K562 (cell line): ENCODE data around the gene UBA1. TPM values are rescaled to one million over a fixed set of nuclear protein-coding genes. Genes with fewer than 3 reads are reported as not detected.

ENCODE experiments used
- ATAC-seq: fragments of 200-7000 bp; cut with Tn5 transposase; 3 replicates; pipeline ENCODE4 v1.9.1; 2020; ENCODE audit warnings: moderate library complexity
- BruUV-seq: library from RNA; stranded (reverse); fragments of 400-500 nt; replicated peaks from 2 replicates; lab custom pipeline; 2021; lab: Mats Ljungman, UMichigan
- CTCF ChIA-PET: fragments of 300-600 bp; formaldehyde crosslinking; extraction: SDS; loops from one replicate; lab custom pipeline; 2021; ENCODE audit warnings: low intra/inter-chr PET ratio; lab: Yijun Ruan, JAX
- POLR2A ChIA-PET: fragments of 300-600, 350-650 bp; sonication (Branson Sonifier 250); formaldehyde crosslinking; extraction: SDS; loops from one replicate; lab custom pipeline; 2021; ENCODE audit warnings: antibody characterized with exemption, inconsistent platforms; lab: Yijun Ruan, JAX
- DNase-seq, 4 experiments: peaks; one replicate each; pipeline versions ENCODE4 v3.0.0 to v3.0.0-alpha.2; 2011 to 2018; ENCODE audit warnings: low spot score in 3 of 4, mixed read lengths in 3 of 4; ENCODE audit errors: extremely low read depth in 1 of 4
- FAIRE-seq: peaks from 2 replicates; lab custom pipeline; 2011; peaks lifted over from hg19 to GRCh38; lab: Jason Lieb, UNC
- H2AFZ ChIP-seq: 2 replicates; pipeline ENCODE4 v1.6.0; 2011; ENCODE audit warnings: low read depth, low read length, control low read depth, inconsistent platforms
- H3K27ac ChIP-seq: fragments of 200-600 bp; 3 replicates; pipeline ENCODE4 v1.8.0; 2011; ENCODE audit warnings: low read depth, mild to moderate bottlenecking, control low read depth, inconsistent platforms, low read length, moderate library complexity, mixed read lengths; ENCODE audit errors: extremely low read depth
- H3K27me3 ChIP-seq, 2 experiments: fragments of 300-600 bp in 1 of 2; 2 replicates in 1 of 2; 3 replicates in 1 of 2; pipeline versions ENCODE4 v1.6.0 to v1.8.0; 2011; ENCODE audit warnings: inconsistent platforms in 2 of 2, low read length in 2 of 2, mild to moderate bottlenecking in 1 of 2, mixed read lengths in 1 of 2, moderate library complexity in 1 of 2; ENCODE audit not compliant: control insufficient read depth in 2 of 2, insufficient read depth in 2 of 2
- H3K36me3 ChIP-seq: fragments of 300-600 bp; 3 replicates; pipeline ENCODE4 v1.8.0; 2011; ENCODE audit warnings: mild to moderate bottlenecking, low read length, inconsistent platforms; ENCODE audit not compliant: control insufficient read depth, insufficient read depth
- H3K4me1 ChIP-seq, 2 experiments: fragments of 200-600 bp in 1 of 2; replicated peaks in 1 of 2; 2 replicates in 1 of 2; 3 replicates in 1 of 2; pipeline versions ENCODE4 v1.5.1 to v1.8.0; 2011; ENCODE audit warnings: inconsistent platforms in 2 of 2, low read length in 2 of 2, mild to moderate bottlenecking in 1 of 2, mixed read lengths in 1 of 2, moderate library complexity in 1 of 2; ENCODE audit not compliant: control insufficient read depth in 2 of 2, insufficient read depth in 2 of 2
- H3K4me2 ChIP-seq: 2 replicates; pipeline ENCODE4 v1.6.1; 2011; ENCODE audit warnings: low read length, control low read depth, inconsistent platforms, mixed read lengths; ENCODE audit not compliant: insufficient read depth
- H3K4me3 ChIP-seq: fragments of 200-600 bp; sonication (generic), shearing (Covaris generic); 2 replicates; pipeline ENCODE4 v1.5.1; 2016; ENCODE audit warnings: control low read depth, inconsistent platforms
- H3K79me2 ChIP-seq: fragments of 200-600 bp; 3 replicates; pipeline ENCODE4 v1.8.0; 2011; ENCODE audit warnings: low read length, inconsistent platforms; ENCODE audit not compliant: control insufficient read depth, insufficient read depth
- H3K9ac ChIP-seq, 2 experiments: 2 replicates each; pipeline versions ENCODE4 v1.6.0 to v1.6.1; 2011; ENCODE audit warnings: low read depth in 2 of 2, low read length in 2 of 2, control low read depth in 1 of 2, inconsistent platforms in 1 of 2, mild to moderate bottlenecking in 1 of 2, mixed read lengths in 1 of 2; ENCODE audit not compliant: insufficient read depth in 1 of 2
- H3K9me1 ChIP-seq: one replicate; pipeline ENCODE4 v1.6.0; 2011; ENCODE audit warnings: inconsistent platforms, mild to moderate bottlenecking, low read length, moderate library complexity; ENCODE audit not compliant: control insufficient read depth, insufficient read depth
- H3K9me3 ChIP-seq: replicated peaks from 2 replicates; pipeline ENCODE4 v1.5.1; 2011; ENCODE audit warnings: low read depth, low read length, inconsistent platforms; ENCODE audit not compliant: control insufficient read depth, insufficient read depth
- H4K20me1 ChIP-seq: replicated peaks from 2 replicates; pipeline ENCODE4 v1.6.1; 2011; ENCODE audit warnings: low read length, inconsistent platforms, mixed read lengths; ENCODE audit not compliant: control insufficient read depth, insufficient read depth
- CBX1 ChIP-seq: sonication (generic); IDR thresholded peaks from 2 replicates; pipeline ENCODE4 v1.6.1; 2016; ENCODE audit warnings: antibody characterized with exemption, low read depth, mild to moderate bottlenecking
- DNMT1 ChIP-seq: fragments of 450-650 bp; IDR thresholded peaks from 2 replicates; pipeline ENCODE4 v1.6.1; 2016; ENCODE audit warnings: antibody characterized with exemption, mild to moderate bottlenecking
- FOXJ2 ChIP-seq: fragments of 200-800 bp; sonication (Bioruptor generic); IDR thresholded peaks from 2 replicates; pipeline ENCODE4 v1.6.1; 2016; ENCODE audit warnings: missing genetic modification characterization, missing compliant biosample characterization
- HOXB6 ChIP-seq: fragments of 250-450 bp; sonication (Bioruptor Pico); IDR thresholded peaks from 2 replicates; pipeline ENCODE4 v1.5.1; 2022; ENCODE audit warnings: mild to moderate bottlenecking, borderline replicate concordance
- MTF1 ChIP-seq: fragments of 250-450 bp; sonication (Bioruptor Pico); IDR thresholded peaks from 2 replicates; pipeline ENCODE4 v1.9.0; 2021; ENCODE audit warnings: moderate library complexity, mild to moderate bottlenecking, inconsistent platforms, borderline replicate concordance
- POLR2G ChIP-seq: fragments of 200-400 bp; formaldehyde crosslinking; IDR thresholded peaks from 2 replicates; pipeline ENCODE4 v1.6.1; 2017; ENCODE audit warnings: low read depth, mild to moderate bottlenecking, antibody characterized with exemption, low read length, moderate library complexity
- RAD21 ChIP-seq, 2 experiments: fragments of 250-450 bp in 1 of 2; fragments of 450-650 bp in 1 of 2; sonication (Bioruptor Pico) in 1 of 2; formaldehyde crosslinking in 1 of 2; IDR thresholded peaks in 1 of 2; conservative IDR thresholded peaks in 1 of 2; 2 replicates each; pipeline versions ENCODE4 v1.4.0 to v1.8.0; 2020 to 2022; ENCODE audit warnings: mild to moderate bottlenecking in 2 of 2, moderate library complexity in 1 of 2
- TAF9B ChIP-seq: fragments of 450-650 bp; IDR thresholded peaks from 2 replicates; pipeline ENCODE4 v1.6.1; 2018; ENCODE audit warnings: mild to moderate bottlenecking; ENCODE audit not compliant: partially characterized antibody
- ZNF217 ChIP-seq: sonication (generic); formaldehyde crosslinking; IDR thresholded peaks from 2 replicates; pipeline ENCODE4 v1.8.0; 2022; ENCODE audit warnings: mild to moderate bottlenecking, missing genetic modification reagents
- ZNF41 ChIP-seq: fragments of 250-450 bp; sonication (Bioruptor Pico); conservative IDR thresholded peaks from 2 replicates; pipeline ENCODE4 v1.4.0; 2020; ENCODE audit warnings: mild to moderate bottlenecking
- ZNF584 ChIP-seq: fragments of 200-800 bp; sonication (Bioruptor generic); IDR thresholded peaks from 2 replicates; pipeline ENCODE4 v1.6.1; 2016; ENCODE audit warnings: low read depth, mild to moderate bottlenecking, missing genetic modification characterization, missing compliant biosample characterization
- WGBS: fragments of 100-300 bp; shearing (Covaris generic); methylation state at CpG from one replicate; pipeline ENCODE4 v1.1.6; 2016; ENCODE audit warnings: low coverage, mixed read lengths; ENCODE audit not compliant: insufficient coverage; ENCODE audit errors: missing lambda C conversion rate; 5-methylcytosine and 5-hydroxymethylcytosine counted together
- in situ Hi-C: fragments of 300-500 bp; cut with MboI; formaldehyde crosslinking; loops from 4 replicates; pipeline ENCODE4 v1.15.0; 2018; ENCODE audit warnings: inconsistent platforms, mixed read lengths
- intact Hi-C: fragments of 100-400 bp; cut with micrococcal nuclease; formaldehyde crosslinking; loops from 2 replicates; pipeline ENCODE4 v1.14.2; 2022
- polyA plus RNA-seq, 8 experiments: library from polyadenylated mRNA; depleted of rRNA in 4 of 8; stranded (reverse) in 5 of 8; unstranded in 3 of 8; fragments of >200 nt; fragmentation: Nextera tagmentation in 2 of 8; fragmentation: Illumina TruSeq in 1 of 8; extraction: Ambion mirVana in 2 of 8; extraction: Trizol in 1 of 8; gene quantifications; 2 replicates each; pipeline versions ENCODE4 v1.2.1 to v1.2.3, GENCODE V29; 2011 to 2014; ENCODE audit warnings: inconsistent platforms in 1 of 8, missing spikeins in 1 of 8
- total RNA-seq, 7 experiments: library from RNA; depleted of rRNA in 6 of 7; stranded (reverse); fragments of >200 nt in 6 of 7; fragmentation: Illumina TruSeq in 2 of 7; extraction: Trizol in 2 of 7; gene quantifications; 2 replicates each; pipeline versions ENCODE4 v1.2.1 to v1.2.3, GENCODE V29; 2011 to 2021; ENCODE audit warnings: low replicate concordance in 1 of 7
- TF ChIP-seq, protein P1 (sequence below): fragments of 250-450 bp; sonication (Bioruptor Pico); IDR thresholded peaks from 2 replicates; pipeline ENCODE4 v1.5.1; 2021; ENCODE audit warnings: mild to moderate bottlenecking

UBA1 gene
- total and polyA plus RNA-seq, 9 of the 15 experiments (the other 6 are each of a cell fraction or from before 2014, with no cell fraction given) = 32.0 to 174 (median 93.6) TPM

DNA sequence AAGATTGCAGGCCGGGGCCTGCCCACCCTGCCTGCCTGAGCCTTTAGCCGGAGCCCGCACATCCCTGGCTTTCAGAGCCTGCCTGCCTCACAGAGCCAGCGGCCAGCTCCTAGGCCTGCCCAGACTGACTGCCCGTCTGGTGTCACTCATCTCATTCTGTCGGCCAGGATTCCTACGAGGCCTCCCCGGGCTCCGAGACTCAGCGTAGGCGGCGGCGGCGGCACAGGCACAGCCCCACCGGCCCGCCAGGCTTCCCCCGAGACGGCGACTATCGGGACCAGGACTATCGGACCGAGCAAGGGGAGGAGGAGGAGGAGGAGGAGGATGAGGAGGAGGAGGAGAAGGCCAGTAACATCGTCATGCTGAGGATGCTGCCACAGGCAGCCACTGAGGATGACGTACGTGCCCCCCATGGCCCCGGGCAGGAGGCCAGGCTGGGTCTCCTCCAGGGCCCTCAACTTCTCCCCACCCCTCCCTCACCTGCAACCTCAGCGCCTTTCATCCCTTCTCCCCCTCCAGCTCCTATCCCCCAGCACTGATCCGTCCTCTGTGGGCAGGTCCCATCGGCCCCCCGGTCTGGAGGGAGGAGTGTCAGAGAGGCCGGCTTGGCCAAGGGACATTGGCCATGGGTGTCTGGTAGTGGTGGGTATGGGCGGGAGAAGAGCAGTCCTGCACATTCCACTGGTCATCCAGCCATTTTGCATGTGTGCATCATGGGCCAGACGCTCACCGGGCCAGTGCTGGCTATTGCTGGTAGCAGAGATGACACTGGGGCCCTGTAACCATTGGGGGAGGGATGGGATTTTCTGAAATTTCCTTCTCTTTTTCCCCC is 22.6 kb upstream of the UBA1 start:
- Histone ChIP-seq H3K9ac (no peak overlapping the region), H3K9me1 (no peaks in the 10 kb centered on the region), H3K4me3 (no peak overlapping the region), H3K36me3 (peaks cover 65% of the 10 kb centered on the region; the same call in 2 of the 3 replicates), H3K9me3 (no peaks in the 10 kb centered on the region), H3K27ac (no peak overlapping the region), H2AFZ (no peak overlapping the region), H3K4me1 (no peaks in the 10 kb centered on the region; a peak in 1 of 5 replicates), H3K4me2 (no peak overlapping the region), H3K27me3 (no peaks in the 10 kb centered on the region), H3K79me2 (peaks cover 9% of the 10 kb centered on the region; the same call in 2 of the 3 replicates), H4K20me1 (no peaks in the 10 kb centered on the region; the same call in 1 of the 2 replicates)
- ATAC-seq (no peak), FAIRE-seq (no peak), DNase-seq (no peak)
- intact Hi-C loops = no loop called here
- CTCF ChIA-PET = no interaction called here
- WGBS = 88% methylated on average over 5 of the region's 34 CpGs
- POLR2A ChIA-PET = interaction anchor here (0.6 kb wide), 1 partner anchor 89 kb away, joined by 4 read pairs; no protein-coding TSS in a partner anchor
- in situ Hi-C loops = no loop called here
- 0 out of 2 replicates have a peak, but pooled peaks have one; percentile 19 for TF ChIP-seq POLR2G
- TF ChIP-seq ZNF217 (CRISPR knock-in tag) = no peak
- BruUV-seq = no TSS peak

DNA sequence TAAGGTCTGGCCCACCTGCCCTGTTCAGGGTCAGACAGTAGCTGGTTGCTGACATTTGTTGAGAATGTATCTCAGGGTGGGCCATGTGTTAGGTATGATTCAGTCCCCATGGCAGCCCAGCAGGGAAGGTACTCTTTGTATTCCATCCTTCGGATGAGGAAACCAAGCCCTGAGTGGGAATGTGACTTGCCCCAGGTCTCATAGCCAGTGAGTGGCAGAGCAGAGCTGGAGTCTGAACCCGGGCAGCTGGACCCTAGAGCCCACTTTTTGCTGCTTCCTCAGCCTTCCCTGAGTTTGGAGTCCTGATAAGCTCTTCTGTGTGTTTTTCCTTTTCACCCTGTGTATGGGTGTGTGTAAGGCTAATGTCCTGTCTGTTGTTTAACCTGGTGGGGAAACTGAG is 21.6 kb upstream of the UBA1 start:
- WGBS = 100% methylated on average over 2 of the region's 2 CpGs
- in situ Hi-C loops = no loop called here
- BruUV-seq = no TSS peak
- Histone ChIP-seq H4K20me1 (peaks cover 4% of the 10 kb centered on the region), H3K4me3 (no peak overlapping the region), H3K9ac (no peak overlapping the region), H3K36me3 (peaks cover 74% of the 10 kb centered on the region; the same call in 2 of the 3 replicates), H3K27ac (no peak overlapping the region), H2AFZ (no peak overlapping the region), H3K4me2 (no peak overlapping the region), H3K27me3 (no peaks in the 10 kb centered on the region), H3K4me1 (no peaks in the 10 kb centered on the region; a peak in 1 of 5 replicates), H3K79me2 (peaks cover 6% of the 10 kb centered on the region; the same call in 1 of the 3 replicates), H3K9me1 (no peaks in the 10 kb centered on the region), H3K9me3 (no peaks in the 10 kb centered on the region)
- POLR2A ChIA-PET = interaction anchor here (0.6 kb wide), 1 partner anchor 25 kb away, joined by 3 read pairs; no protein-coding TSS in a partner anchor
- CTCF ChIA-PET = no interaction called here
- no peak for DNase-seq
- FAIRE-seq = no peak
- ATAC-seq = no peak
- intact Hi-C loops = no loop called here
- TF ChIP-seq DNMT1 (no peak), HOXB6 (CRISPR knock-in tag) (no peak), FOXJ2 (tag) (no peak), MTF1 (CRISPR knock-in tag) (no peak), CBX1 (no peak), ZNF41 (CRISPR knock-in tag) (no peak), ZNF584 (CRISPR knock-in tag) (no peak), RAD21 (CRISPR knock-in tag; conservative IDR thresholded peaks at IDR 0.05 in 1 of 2, IDR thresholded peaks at IDR 0.05 in 1 of 2) (no peak), TAF9B (no peak)
- TF ChIP-seq, protein P1, sequence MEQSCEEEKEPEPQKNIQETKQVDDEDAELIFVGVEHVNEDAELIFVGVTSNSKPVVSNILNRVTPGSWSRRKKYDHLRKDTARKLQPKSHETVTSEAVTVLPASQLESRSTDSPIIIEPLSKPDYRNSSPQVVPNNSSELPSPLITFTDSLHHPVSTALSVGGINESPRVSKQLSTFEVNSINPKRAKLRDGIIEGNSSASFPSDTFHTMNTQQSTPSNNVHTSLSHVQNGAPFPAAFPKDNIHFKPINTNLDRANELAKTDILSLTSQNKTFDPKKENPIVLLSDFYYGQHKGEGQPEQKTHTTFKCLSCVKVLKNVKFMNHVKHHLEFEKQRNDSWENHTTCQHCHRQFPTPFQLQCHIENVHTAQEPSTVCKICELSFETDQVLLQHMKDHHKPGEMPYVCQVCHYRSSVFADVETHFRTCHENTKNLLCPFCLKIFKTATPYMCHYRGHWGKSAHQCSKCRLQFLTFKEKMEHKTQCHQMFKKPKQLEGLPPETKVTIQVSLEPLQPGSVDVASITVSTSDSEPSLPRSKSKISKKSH = no peak
